Activated T-helper 1 cell treated with anti-CD3 and anti-CD28 coated beads, Interleukin-12 subunit alpha, Interleukin-12 subunit beta, Interleukin-2, Interleukin-4 antibody, amounts not matched to agents 30 ng/mL and 10 ng/mL and 1 ng/mL, durations not matched to agents 14 hours and 24 hours and 36 hours (primary cell): Measurements from ENCODE around the gene TMEM202. TPM values are rescaled to one million over a fixed set of nuclear protein-coding genes. Genes with fewer than 3 reads are reported as not detected.

Source experiments
- DNase-seq: peaks from one replicate; pipeline ENCODE4 v3.0.0; 2021; ENCODE audit warnings: low spot score
- H3K27ac Mint-ChIP-seq: one replicate; pipeline ENCODE4 v1.8.0; 2021; ENCODE audit warnings: mild to moderate bottlenecking, mixed read lengths
- H3K27me3 Mint-ChIP-seq: one replicate; pipeline ENCODE4 v1.8.0; 2022; ENCODE audit warnings: mild to moderate bottlenecking, moderate library complexity, mixed read lengths; ENCODE audit not compliant: insufficient read depth
- H3K36me3 Mint-ChIP-seq: one replicate; pipeline ENCODE4 v1.8.0; 2021; ENCODE audit warnings: low read depth, mixed read lengths
- H3K4me1 Mint-ChIP-seq: one replicate; pipeline ENCODE4 v1.8.0; 2021; ENCODE audit warnings: low read depth, mixed read lengths
- H3K4me3 Mint-ChIP-seq: one replicate; pipeline ENCODE4 v1.8.0; 2021; ENCODE audit warnings: mild to moderate bottlenecking, moderate library complexity, mixed read lengths
- H3K9me3 Mint-ChIP-seq: one replicate; pipeline ENCODE4 v1.8.0; 2021; ENCODE audit warnings: mixed read lengths
- intact Hi-C: fragments of 100-400 bp; cut with micrococcal nuclease; formaldehyde crosslinking; loops from one replicate; pipeline ENCODE4 v1.15.1; 2024
- total RNA-seq: library from RNA; stranded (reverse); gene quantifications from 2 replicates; pipeline ENCODE4 v1.2.3, GENCODE V29; 2022

Gene TMEM202
- total RNA-seq, 1 donor from 2014 or later = not detected

GRCh38 chr15:72451224-72451623 is 53.1 kb downstream of the TMEM202 start:
- H3K36me3 Mint-ChIP-seq = no peaks in the 10 kb centered on the region

GRCh38 chr15:72456684-72457083 is 58.6 kb downstream of the TMEM202 start:
- H3K4me1 Mint-ChIP-seq = peaks cover 3% of the 10 kb centered on the region
- no peaks in the 10 kb centered on the region for H3K36me3 Mint-ChIP-seq
- H3K9me3 Mint-ChIP-seq = no peaks in the 10 kb centered on the region
- H3K27ac Mint-ChIP-seq = no peak overlapping the region
- peaks cover 22% of the 10 kb centered on the region for H3K27me3 Mint-ChIP-seq
- no peak for DNase-seq
- no peak overlapping the region for H3K4me3 Mint-ChIP-seq
- intact Hi-C loops = no loop called here

More at GRCh38 chr15:72451224-72451623, 53.1 kb downstream of the TMEM202 start:
- Mint-ChIP-seq H3K4me3 (no peak overlapping the region), H3K27ac (no peak overlapping the region), H3K27me3 (peaks cover 24% of the 10 kb centered on the region), H3K9me3 (no peaks in the 10 kb centered on the region), H3K4me1 (no peaks in the 10 kb centered on the region)
- no peak for DNase-seq
- intact Hi-C loops = no loop called here

Other genes with a start within 250 kb of the TMEM202 start
- 0.21 TPM in 1 of 2 replicates, not detected in the other for gene GRAMD2A, start 200.5 kb upstream of the TMEM202 start, total RNA-seq
- gene PKM, start 167.1 kb upstream of the TMEM202 start, total RNA-seq = 2,409 and 2,442 TPM in 2 replicates
- gene PARP6, start 125.8 kb upstream of the TMEM202 start, total RNA-seq = 79.3 and 87.1 TPM in 2 replicates
- gene CELF6, start 78.1 kb upstream of the TMEM202 start, total RNA-seq = 0.26 and 0.27 TPM in 2 replicates
- gene HEXA, start 22.3 kb upstream of the TMEM202 start, total RNA-seq = 55.7 and 61.0 TPM in 2 replicates
- gene ARIH1, start 76.0 kb downstream of the TMEM202 start, total RNA-seq = 140 and 144 TPM in 2 replicates